Neural cell (in vitro differentiated cells): ENCODE measurements around the gene GLB1L. TPM values are rescaled to one million over a fixed set of nuclear protein-coding genes. Genes with fewer than 3 reads are reported as not detected.

Experiments used
- H2AFZ ChIP-seq: fragments of 200-600, 300-800 bp; sonication (generic), shearing (Covaris generic); 2 replicates; pipeline ENCODE4 v1.6.0; 2014; ENCODE audit warnings: low read depth, mild to moderate bottlenecking, antibody characterized with exemption, low read length, moderate library complexity
- H3F3A ChIP-seq: fragments of 200-600 bp; shearing (Covaris generic); 2 replicates; pipeline ENCODE4 v1.6.1; 2016; ENCODE audit warnings: mild to moderate bottlenecking, moderate library complexity, mixed read lengths, antibody characterized with exemption, low read length; ENCODE audit not compliant: insufficient read depth, poor library complexity, severe bottlenecking
- H3K27ac ChIP-seq: fragments of 200-600, 300-800 bp; sonication (generic), shearing (Covaris generic); 2 replicates; pipeline ENCODE4 v1.5.1; 2014; ENCODE audit warnings: mild to moderate bottlenecking, low read length, moderate library complexity
- H3K27me3 ChIP-seq: fragments of 300-800, 200-600 bp; sonication (generic), shearing (Covaris generic); 2 replicates; pipeline ENCODE4 v1.6.0; 2014; ENCODE audit warnings: mild to moderate bottlenecking, low read depth, low read length, moderate library complexity; ENCODE audit not compliant: insufficient read depth
- H3K36me3 ChIP-seq: fragments of 300-800, 200-600 bp; sonication (generic), shearing (Covaris generic); 2 replicates; pipeline ENCODE4 v1.5.1; 2014; ENCODE audit warnings: mild to moderate bottlenecking, antibody characterized with exemption, low read length, moderate library complexity; ENCODE audit not compliant: insufficient read depth
- H3K4me2 ChIP-seq: fragments of 300-800, 200-600 bp; sonication (generic), shearing (Covaris generic); 2 replicates; pipeline ENCODE4 v1.6.0; 2014; ENCODE audit warnings: mild to moderate bottlenecking, low read length
- H3K4me3 ChIP-seq: fragments of 300-800, 200-600 bp; sonication (generic), shearing (Covaris generic); 2 replicates; pipeline ENCODE4 v1.5.1; 2014; ENCODE audit warnings: mild to moderate bottlenecking, low read length, moderate library complexity
- H3K79me2 ChIP-seq: fragments of 200-600 bp; shearing (Covaris generic); replicated peaks from 2 replicates; pipeline ENCODE4 v1.6.0; 2014; ENCODE audit warnings: mild to moderate bottlenecking, low read length, moderate library complexity; ENCODE audit not compliant: insufficient read depth
- H3K9ac ChIP-seq: fragments of 300-800, 200-600 bp; sonication (generic), shearing (Covaris generic); 2 replicates; pipeline ENCODE4 v1.6.1; 2016; ENCODE audit warnings: mild to moderate bottlenecking, low read length, mixed read lengths
- H3K9me2 ChIP-seq: fragments of 200-600 bp; shearing (Covaris generic); 2 replicates; pipeline ENCODE4 v1.6.1; 2016; ENCODE audit warnings: mild to moderate bottlenecking, low read length, mixed read lengths; ENCODE audit not compliant: insufficient read depth
- H3K9me3 ChIP-seq: fragments of 200-600, 300-800 bp; sonication (generic), shearing (Covaris generic); 2 replicates; pipeline ENCODE4 v1.6.1; 2016; ENCODE audit warnings: mild to moderate bottlenecking, mixed run types, low read length, moderate library complexity, mixed read lengths
- H4K20me1 ChIP-seq: fragments of 200-600 bp; shearing (Covaris generic); 2 replicates; pipeline ENCODE4 v1.6.1; 2016; ENCODE audit warnings: mild to moderate bottlenecking, mixed run types; ENCODE audit not compliant: insufficient read depth
- CTCF ChIP-seq: fragments of 450-650 bp; IDR thresholded peaks from 2 replicates; pipeline ENCODE4 v1.5.1; 2014; ENCODE audit warnings: antibody characterized with exemption, mild to moderate bottlenecking, moderate library complexity; ENCODE audit not compliant: poor library complexity, severe bottlenecking
- EP300 ChIP-seq: fragments of 450-650 bp; conservative IDR thresholded peaks from 2 replicates; pipeline ENCODE4 v1.6.1; 2014; ENCODE audit warnings: antibody characterized with exemption, mild to moderate bottlenecking, moderate library complexity; ENCODE audit not compliant: poor library complexity, severe bottlenecking
- EZH2 ChIP-seq: fragments of 200-600, 300-800 bp; shearing (Covaris generic), sonication (generic); IDR thresholded peaks from 2 replicates; pipeline ENCODE4 v1.6.1; 2014; ENCODE audit warnings: antibody characterized with exemption, low read length, borderline replicate concordance, mild to moderate bottlenecking; ENCODE audit not compliant: insufficient read depth, poor library complexity, severe bottlenecking
- MXI1 ChIP-seq: fragments of 450-650 bp; conservative IDR thresholded peaks from 2 replicates; pipeline ENCODE4 v1.6.1; 2014; ENCODE audit warnings: antibody characterized with exemption, mild to moderate bottlenecking; ENCODE audit not compliant: poor library complexity, severe bottlenecking
- POLR2AphosphoS5 ChIP-seq: IDR thresholded peaks from 2 replicates; pipeline ENCODE4 v1.6.1; 2012
- RAD21 ChIP-seq: fragments of 450-650 bp; conservative IDR thresholded peaks from 2 replicates; pipeline ENCODE4 v1.6.1; 2014; ENCODE audit warnings: antibody characterized with exemption, mild to moderate bottlenecking, moderate library complexity
- REST ChIP-seq: IDR thresholded peaks from 2 replicates; pipeline ENCODE4 v1.6.1; 2012; ENCODE audit warnings: borderline replicate concordance
- SMC3 ChIP-seq: fragments of 450-650 bp; conservative IDR thresholded peaks from 2 replicates; pipeline ENCODE4 v1.6.1; 2014; ENCODE audit warnings: antibody characterized with exemption, mild to moderate bottlenecking, moderate library complexity; ENCODE audit not compliant: poor library complexity
- TAF1 ChIP-seq: IDR thresholded peaks from 2 replicates; pipeline ENCODE4 v1.6.1; 2012; ENCODE audit warnings: low read depth
- polyA plus RNA-seq: library from polyadenylated mRNA; depleted of rRNA; stranded (reverse); fragments of >200 nt; gene quantifications from 2 replicates; pipeline ENCODE4 v1.2.3, GENCODE V29; 2014

The GLB1L gene
- polyA plus RNA-seq, 1 donor from 2014 or later, result 12.9 TPM

- H3K79me2 ChIP-seq, result peaks cover 11% of the 10 kb centered on the region
- H3K4me3 ChIP-seq, result no peak overlapping the region
- no peaks in the 10 kb centered on the region for H3K27me3 ChIP-seq
- no peak for TF ChIP-seq MXI1
- no peak for TF ChIP-seq EZH2
- TF ChIP-seq EP300, result no peak
- TF ChIP-seq TAF1, result no peak
- TF ChIP-seq REST, result no peak
- no peak for TF ChIP-seq POLR2AphosphoS5
- TF ChIP-seq RAD21, result no peak
- no peak for TF ChIP-seq CTCF
- no peak for TF ChIP-seq SMC3
- H2AFZ ChIP-seq, result no peak overlapping the region
- H3K36me3 ChIP-seq, result no peaks in the 10 kb centered on the region
- H3K9ac ChIP-seq, result no peak overlapping the region
- no peaks in the 10 kb centered on the region for H3K9me2 ChIP-seq
- H3K27ac ChIP-seq, result no peak overlapping the region
- no peaks in the 10 kb centered on the region for H3K9me3 ChIP-seq
- H3K4me2 ChIP-seq, result no peak overlapping the region
- H4K20me1 ChIP-seq, result no peaks in the 10 kb centered on the region
- H3F3A ChIP-seq, result peaks cover 3% of the 10 kb centered on the region
These were observed 19.9 kb downstream of the GLB1L start for GRCh38 chr2:219225350-219225749.

- no peaks in the 10 kb centered on the region for H3K36me3 ChIP-seq
- H3F3A ChIP-seq, result no peaks in the 10 kb centered on the region
- H3K79me2 ChIP-seq, result peaks cover 11% of the 10 kb centered on the region
- H3K9me2 ChIP-seq, result no peaks in the 10 kb centered on the region
- H3K27me3 ChIP-seq, result no peaks in the 10 kb centered on the region
- H3K27ac ChIP-seq, result no peak overlapping the region
- H3K9ac ChIP-seq, result no peak overlapping the region
- no peaks in the 10 kb centered on the region for H4K20me1 ChIP-seq
- no peak overlapping the region for H3K4me3 ChIP-seq
- H2AFZ ChIP-seq, result no peak overlapping the region
- H3K9me3 ChIP-seq, result no peaks in the 10 kb centered on the region
- no peak overlapping the region for H3K4me2 ChIP-seq
- no peak for TF ChIP-seq REST
- no peak for TF ChIP-seq MXI1
- no peak for TF ChIP-seq EP300
- no peak for TF ChIP-seq TAF1
- TF ChIP-seq POLR2AphosphoS5, result no peak
- TF ChIP-seq CTCF, result no peak
- no peak for TF ChIP-seq RAD21
- no peak for TF ChIP-seq EZH2
- TF ChIP-seq SMC3, result no peak
These were observed 21.2 kb downstream of the GLB1L start for GRCh38 chr2:219223831-219224610.
